Activated CD4-positive, alpha-beta T cell treated with anti-CD3 and anti-CD28 coated beads, Interleukin-2, amount 50 U/mL, for 48 hours (primary cell): Measurements from ENCODE around the gene KCNH6.

Experiments used
- DNase-seq, 2 experiments: peaks; one replicate each; pipeline ENCODE4 v3.0.0-alpha.2; 2020

Gene KCNH6, protein sequence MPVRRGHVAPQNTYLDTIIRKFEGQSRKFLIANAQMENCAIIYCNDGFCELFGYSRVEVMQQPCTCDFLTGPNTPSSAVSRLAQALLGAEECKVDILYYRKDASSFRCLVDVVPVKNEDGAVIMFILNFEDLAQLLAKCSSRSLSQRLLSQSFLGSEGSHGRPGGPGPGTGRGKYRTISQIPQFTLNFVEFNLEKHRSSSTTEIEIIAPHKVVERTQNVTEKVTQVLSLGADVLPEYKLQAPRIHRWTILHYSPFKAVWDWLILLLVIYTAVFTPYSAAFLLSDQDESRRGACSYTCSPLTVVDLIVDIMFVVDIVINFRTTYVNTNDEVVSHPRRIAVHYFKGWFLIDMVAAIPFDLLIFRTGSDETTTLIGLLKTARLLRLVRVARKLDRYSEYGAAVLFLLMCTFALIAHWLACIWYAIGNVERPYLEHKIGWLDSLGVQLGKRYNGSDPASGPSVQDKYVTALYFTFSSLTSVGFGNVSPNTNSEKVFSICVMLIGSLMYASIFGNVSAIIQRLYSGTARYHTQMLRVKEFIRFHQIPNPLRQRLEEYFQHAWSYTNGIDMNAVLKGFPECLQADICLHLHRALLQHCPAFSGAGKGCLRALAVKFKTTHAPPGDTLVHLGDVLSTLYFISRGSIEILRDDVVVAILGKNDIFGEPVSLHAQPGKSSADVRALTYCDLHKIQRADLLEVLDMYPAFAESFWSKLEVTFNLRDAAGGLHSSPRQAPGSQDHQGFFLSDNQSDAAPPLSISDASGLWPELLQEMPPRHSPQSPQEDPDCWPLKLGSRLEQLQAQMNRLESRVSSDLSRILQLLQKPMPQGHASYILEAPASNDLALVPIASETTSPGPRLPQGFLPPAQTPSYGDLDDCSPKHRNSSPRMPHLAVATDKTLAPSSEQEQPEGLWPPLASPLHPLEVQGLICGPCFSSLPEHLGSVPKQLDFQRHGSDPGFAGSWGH

DNA sequence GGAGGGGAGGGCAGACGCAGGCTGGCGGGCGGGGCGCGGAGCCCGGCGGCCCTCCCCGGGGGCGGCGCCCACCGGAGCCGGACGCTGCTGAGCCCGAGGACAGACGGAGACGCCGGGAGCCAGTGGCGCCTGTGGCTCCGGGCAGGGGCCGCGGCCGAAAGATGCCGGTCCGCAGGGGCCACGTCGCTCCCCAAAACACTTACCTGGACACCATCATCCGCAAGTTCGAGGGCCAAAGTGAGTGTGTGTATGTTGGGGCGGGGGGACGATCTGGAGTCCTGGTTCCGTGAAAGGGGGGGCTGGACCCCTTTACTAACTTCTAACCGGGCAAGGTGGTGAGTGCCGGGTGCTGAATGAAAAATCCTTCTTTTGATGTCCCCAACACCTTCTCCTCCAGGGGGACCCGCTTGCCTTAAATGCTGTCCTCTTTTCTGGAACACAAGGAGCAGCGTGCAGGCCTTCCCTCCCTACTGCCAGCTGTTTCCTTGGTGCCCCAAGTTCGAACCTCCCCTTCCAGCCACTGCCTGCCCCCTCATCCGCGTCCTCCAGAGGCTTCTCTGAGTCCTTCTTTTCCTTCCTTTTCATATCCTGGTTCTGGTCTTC lies at the start of gene KCNH6:
Gene KCNH6 (plus strand): TSS at position 106 of the 603 bp plus-strand sequence. CDS start 56 bp downstream, at position 162.
- no peak for DNase-seq

DNA sequence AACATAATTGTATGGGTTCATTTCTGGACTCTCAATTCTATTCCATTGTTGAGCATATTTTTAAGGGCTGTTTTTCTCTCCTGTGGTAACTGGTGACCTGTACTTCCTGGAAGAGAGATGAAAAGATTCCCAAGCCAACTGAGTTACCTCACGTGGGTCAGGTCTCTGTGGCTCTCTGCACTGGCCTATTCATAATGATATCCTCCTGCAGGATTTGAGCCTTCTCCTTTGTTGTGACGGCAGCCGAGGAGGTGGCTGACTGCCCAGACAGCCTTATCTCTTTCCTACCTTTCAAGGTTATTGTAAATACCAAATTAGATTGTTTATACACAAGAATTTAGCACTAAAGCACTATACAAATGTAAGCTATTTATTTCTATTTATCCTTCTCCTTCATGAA lies 49.0 kb upstream of the KCNH6 start:
- no peak for DNase-seq

DNA sequence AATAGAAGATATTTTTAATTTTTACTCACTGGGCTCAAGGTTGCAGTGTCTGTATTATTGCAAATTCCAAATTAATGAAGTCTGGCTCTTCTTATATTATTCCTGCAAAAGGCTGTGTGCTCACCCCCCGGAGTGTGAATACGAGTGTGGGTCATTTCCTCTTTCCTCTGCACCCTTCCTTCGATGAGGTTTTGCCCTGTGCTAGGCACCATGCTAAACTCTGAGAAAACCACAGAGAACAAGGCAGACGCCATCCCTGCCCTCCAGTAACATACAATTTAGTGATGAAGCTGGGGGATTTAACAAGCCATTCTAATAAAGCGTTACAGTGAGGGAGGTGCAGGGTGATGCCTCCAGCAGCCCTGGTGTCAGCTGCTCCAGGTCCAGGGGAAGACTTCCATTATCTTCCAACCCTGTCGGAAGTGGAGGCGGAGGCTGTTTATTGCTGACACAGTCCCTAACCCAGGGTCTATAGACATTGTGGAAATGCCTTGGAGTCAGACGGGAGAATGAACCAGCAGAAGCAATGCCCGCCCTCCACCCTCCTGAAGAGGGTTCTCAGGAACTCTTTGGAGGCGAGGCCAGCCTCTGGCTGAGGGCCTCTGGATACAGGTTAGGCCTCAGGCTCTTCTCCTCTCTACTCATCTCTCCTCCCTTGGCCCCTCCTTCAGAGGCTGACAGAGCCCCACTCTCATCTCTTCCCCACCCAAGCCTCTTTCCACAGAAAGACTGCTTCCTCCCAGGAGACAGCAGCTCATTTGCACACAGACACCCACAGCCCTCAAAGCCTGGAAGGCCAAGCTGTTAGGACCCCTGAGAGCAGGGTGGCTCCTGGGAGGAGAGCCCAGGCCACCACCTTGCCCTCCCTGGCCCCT lies 48.3 kb upstream of the KCNH6 start:
- no peak for DNase-seq

DNA sequence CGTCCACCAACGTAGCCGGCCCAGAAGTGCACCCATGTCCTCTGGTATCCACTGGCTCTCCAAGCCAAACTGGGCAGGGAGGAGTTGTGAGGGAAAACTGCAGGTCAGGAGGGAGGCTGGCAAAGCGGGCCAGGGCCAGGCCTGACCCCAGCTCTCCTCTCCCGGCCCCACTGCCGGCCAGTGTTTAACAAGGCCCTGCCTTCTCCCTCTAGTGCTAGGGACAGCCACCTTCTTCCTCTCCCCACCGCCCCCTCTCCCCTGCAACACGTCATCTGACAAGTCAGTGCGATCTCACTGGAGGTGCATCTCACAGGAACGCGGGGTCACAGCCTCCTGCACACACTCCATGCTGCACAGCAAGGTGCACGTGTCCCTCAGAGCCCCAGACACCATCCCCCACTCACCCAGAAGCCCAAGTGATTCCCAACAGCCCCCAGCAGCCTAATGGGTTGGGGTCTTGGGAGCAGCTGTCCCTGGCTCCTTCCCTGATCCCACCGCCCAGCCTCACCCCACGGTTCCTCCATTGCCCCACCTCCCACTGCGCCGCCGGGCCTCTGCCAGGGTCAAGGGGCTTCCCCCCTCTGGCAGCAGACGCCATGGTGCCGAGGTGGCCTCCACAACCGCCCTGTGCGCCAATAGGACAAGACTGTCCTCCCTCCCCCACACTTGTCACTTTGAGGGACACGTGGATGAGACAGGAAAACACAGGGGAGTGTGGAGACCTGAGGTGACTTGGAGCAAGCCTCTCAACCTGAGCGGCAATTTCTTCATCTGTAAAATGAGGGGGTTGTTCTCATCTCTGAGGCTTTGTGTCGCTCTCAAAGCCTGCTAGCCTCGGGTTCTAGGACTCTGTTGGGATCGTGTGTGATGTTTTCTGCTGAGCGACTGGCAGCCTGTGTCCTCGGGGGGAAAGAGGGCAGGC lies 47.4 kb upstream of the KCNH6 start:
- DNase-seq = no peak

DNA sequence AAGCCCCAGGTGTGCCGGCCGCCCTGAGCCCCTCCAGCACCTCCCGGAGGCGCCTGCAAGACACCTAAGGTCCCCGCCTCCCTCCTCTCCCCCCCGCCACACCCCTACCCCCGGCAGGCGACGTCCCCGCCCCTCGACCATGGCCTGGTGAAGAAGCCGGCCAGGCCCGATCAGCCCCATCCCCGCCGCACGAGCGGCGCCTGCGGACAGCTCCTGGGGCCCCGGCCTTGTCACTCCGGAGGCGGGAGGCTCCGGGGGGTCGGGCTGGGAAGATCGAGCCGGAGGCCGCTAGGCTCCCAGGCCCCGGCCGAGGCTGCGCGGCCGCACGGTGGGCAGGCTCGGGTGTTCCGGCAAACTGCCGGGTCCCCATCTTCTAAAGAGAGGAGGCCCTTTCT lies 46.7 kb upstream of the KCNH6 start:
- peak; percentile 17 to 23 for DNase-seq

DNA sequence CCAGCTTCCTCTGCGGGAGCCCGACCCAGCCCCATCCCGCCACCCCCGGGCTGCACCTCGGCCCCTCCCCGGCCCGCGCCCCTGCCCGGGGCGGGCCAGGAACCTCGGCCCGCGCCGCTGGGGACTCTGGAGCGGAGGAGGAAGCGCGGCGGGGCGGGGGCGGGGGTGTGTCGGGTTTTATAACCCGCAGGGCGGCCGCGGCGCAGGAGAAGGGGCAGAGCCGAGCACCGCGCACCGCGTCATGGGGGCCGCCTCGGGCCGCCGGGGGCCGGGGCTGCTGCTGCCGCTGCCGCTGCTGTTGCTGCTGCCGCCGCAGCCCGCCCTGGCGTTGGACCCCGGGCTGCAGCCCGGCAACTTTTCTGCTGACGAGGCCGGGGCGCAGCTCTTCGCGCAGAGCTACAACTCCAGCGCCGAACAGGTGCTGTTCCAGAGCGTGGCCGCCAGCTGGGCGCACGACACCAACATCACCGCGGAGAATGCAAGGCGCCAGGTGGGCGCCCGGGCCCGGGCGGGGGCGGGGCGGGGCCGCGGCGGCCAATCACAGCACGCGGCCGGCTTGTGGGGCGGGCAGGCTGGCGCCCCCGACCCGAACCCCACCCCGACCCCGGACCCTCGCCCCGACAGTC lies 46.2 kb upstream of the KCNH6 start, which contains the start of gene ACE:
Gene ACE (plus strand): TSS at position 208 of the 626 bp plus-strand sequence. CDS start 34 bp downstream, at position 242.
- DNase-seq = peak; percentile 34 to 49

DNA sequence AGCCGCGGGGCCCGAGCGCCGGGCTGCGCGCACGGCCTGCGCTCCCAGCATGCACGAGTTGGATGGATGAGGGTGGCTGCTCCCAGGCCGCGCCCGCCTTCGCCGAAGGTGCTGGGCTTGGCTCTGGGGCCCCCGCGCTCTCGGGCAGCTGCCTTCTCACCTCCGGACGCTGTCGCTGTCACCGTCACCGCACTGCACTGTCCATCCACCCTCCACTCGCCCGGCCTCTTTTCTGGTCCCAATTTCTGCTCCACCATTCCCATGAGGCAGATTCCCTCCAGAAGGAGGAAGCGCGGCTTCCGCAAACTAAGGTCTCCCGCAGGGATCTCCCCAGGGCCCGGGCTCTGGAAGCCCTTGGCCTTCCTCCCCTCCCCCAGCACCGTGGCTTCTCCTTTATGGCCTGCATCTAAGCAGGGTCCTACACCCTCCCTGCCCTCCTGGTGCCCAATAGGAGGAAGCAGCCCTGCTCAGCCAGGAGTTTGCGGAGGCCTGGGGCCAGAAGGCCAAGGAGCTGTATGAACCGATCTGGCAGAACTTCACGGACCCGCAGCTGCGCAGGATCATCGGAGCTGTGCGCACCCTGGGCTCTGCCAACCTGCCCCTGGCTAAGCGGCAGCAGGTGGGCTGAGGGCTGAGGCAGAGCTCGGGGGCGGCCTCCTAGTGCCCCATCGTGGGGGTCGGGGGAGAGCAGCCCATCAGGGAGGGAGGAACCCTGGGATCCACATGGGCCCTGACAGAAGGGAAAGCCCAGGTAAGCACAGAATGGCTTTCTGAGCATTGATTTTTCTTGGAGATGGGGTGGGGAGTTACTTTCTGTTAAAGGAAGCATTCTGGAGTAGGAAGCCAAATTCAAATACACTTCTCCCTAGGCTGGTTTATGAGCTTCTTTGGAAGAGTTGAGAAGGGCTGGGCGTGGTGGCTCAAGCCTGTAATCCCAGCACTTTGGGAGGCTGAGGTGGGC lies 45.4 kb upstream of the KCNH6 start:
- peak in 1 of 2 experiments; percentile 14 for DNase-seq

DNA sequence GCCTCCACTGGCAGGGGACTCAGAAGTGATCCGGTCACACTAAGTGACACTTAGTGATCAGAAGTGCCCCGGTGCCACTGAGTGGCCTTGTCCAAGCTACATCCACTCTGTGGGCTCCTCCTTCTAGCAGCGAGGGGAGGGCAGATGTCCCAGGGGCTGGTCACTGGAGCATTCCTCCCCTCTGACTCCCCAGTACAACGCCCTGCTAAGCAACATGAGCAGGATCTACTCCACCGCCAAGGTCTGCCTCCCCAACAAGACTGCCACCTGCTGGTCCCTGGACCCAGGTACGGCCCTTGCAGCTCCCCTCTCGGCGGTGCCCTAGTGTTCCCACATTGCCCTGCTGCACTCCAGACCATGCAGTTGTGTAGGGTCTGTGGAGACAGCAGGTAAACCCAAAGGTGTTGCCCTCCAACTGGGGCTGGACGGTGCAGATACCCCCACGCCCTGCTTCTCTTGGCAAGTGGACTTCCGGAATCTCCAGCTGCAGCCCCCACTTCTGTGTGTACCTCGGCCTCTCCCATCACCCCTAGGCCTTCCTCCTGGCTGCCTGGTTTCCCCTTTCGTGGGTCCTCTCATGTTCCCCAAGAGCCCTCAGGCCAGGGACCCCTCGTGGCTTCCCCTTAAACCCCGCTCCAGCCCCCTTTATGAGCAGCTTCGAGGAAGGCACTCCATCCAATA lies 44.2 kb upstream of the KCNH6 start:
- DNase-seq = peak; percentile 83 to 87

DNA sequence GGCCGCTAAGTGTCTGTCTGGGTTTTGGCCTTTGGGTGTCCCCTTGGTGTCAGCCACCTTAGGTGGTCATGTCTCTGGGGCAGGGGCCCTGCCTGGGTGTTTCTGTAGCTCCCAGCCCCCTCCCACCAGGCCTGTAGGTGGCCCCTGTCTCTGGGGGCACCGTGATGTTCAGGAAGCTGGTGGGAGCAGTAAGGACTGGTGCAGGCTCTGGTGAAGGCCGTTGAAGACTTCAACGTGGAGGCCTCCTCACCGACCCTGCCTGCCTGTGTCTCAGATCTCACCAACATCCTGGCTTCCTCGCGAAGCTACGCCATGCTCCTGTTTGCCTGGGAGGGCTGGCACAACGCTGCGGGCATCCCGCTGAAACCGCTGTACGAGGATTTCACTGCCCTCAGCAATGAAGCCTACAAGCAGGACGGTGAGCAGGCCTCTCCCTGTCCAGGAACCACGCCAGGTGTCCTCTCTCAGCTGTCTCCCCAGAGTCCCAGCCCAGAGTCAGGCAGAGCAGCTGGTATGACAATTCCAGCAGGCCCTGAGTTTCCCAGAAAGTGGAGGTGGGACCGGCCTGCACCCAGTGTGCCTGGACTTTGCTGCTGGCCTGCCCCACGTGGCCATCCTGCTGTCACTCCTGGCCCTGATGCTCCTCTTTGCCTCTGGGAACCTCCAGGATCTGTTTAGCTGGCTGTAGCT lies 43.5 kb upstream of the KCNH6 start:
- no peak for DNase-seq

DNA sequence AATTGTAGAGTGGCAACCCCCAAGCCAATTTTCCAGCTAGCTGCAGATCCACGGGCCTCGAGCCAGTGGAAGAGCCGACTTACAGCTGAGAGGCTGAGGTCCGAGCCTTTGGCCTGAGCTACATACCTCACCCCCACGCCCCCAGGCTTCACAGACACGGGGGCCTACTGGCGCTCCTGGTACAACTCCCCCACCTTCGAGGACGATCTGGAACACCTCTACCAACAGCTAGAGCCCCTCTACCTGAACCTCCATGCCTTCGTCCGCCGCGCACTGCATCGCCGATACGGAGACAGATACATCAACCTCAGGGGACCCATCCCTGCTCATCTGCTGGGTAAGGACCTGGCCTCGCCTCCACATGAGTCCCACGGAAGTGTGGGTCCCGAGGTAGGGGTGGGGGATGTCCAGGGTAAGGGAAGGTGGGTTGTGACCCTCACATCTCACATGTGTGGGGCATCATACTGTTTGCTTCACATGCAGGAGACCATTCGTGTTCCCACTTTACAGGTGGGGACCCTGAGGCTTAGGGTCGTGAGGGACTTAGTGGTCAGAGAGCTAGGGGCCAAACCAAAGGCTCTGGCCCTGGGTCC lies 42.9 kb upstream of the KCNH6 start:
- no peak for DNase-seq

DNA sequence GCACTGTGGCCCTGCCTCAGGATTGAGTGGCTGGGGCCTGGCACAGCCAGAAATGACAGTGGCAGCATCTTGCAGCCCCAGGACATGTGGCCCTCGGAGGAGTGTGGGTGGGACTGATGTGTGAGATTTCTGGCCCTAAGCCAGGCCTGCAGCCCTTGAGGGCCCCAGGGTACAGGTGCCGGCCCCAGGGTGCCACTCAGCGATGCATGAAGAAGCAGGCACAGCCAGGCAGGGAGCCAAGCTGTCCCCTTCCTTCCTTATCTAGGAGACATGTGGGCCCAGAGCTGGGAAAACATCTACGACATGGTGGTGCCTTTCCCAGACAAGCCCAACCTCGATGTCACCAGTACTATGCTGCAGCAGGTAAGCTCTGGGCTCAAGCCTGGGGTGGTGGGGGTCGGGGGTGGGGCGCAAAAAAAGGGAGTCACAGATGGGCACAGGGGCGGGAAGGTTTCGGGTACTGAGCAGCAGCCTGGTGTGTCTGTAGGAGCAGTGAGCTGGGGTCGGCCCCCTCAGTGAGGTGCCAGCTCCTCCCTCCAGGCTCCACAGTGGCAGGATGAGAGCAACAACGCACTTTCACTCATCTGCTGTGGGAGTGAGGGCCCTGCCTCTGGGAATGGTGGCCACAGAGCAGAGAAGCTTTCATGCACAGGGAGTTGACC lies 42.2 kb upstream of the KCNH6 start:
- no peak for DNase-seq

DNA sequence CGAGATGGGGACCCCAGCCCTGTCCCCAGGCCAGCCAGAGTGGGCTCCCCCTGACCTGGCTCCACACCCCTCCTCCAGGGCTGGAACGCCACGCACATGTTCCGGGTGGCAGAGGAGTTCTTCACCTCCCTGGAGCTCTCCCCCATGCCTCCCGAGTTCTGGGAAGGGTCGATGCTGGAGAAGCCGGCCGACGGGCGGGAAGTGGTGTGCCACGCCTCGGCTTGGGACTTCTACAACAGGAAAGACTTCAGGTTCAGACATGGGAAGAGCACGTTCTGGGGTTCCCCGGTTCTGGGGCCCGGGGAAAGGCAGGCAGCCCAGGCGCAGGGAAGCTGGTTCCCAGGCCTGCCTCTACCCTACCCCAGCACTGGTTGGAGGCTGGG lies 41.7 kb upstream of the KCNH6 start:
- no peak for DNase-seq

DNA sequence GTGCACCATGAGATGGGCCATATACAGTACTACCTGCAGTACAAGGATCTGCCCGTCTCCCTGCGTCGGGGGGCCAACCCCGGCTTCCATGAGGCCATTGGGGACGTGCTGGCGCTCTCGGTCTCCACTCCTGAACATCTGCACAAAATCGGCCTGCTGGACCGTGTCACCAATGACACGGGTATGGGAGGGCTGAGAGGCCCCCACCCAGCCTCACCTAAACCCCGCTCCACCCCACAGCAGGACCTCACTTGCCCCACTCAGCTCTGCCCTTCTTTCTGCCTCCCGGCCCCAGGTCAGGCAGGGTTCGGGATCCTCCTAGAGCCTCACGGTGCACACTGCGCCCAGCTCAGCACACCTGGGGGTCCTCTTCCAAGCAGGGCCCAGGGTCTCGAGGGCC lies 40.6 kb upstream of the KCNH6 start:
- DNase-seq = no peak

DNA sequence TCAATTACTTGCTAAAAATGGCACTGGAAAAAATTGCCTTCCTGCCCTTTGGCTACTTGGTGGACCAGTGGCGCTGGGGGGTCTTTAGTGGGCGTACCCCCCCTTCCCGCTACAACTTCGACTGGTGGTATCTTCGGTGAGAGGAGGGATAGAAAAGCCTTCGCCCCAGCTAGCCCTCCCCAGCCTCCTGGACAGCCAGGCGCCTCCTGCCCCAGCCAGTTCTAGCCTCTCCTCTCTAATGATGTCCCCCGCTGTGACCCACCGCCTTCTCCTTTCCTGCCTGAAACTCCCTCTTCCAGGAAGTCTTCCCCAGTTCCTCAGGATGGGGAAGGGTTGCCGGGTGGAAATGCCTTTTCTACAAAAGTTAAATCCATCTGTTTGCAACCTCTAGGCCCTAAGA lies 40.1 kb upstream of the KCNH6 start:
- DNase-seq = no peak

DNA sequence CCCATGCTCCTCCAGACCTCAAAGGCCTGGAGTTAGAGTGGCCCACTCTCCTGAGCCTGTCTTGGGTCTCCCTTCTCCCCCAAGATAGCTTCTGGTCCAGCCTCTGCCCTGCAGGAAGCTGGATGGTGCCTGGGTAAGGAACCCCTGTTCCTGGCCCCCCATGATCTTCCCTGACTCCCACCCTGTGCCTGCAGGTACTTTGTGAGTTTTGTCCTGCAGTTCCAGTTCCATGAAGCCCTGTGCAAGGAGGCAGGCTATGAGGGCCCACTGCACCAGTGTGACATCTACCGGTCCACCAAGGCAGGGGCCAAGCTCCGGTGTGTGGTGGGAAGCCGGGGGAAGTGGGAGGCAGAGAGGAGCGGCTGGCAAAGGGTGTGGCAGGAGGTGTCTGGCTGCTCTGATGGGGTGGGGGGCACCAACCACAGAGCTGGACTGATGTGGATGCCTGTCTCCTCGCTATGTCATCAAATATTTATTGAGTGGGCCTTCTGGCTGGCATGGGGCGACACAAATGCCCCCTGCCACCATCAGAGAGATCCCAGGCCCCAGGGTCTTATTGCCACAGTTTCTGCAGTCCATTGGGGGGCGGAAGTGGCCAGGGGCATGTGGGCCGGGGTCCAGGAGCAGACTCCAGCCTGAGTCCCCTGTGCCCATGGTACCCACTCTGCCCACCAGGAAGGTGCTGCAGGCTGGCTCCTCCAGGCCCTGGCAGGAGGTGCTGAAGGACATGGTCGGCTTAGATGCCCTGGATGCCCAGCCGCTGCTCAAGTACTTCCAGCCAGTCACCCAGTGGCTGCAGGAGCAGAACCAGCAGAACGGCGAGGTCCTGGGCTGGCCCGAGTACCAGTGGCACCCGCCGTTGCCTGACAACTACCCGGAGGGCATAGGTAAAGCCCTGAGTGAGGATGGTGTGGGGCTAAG lies 39.2 kb upstream of the KCNH6 start:
- DNase-seq = no peak
